Measurements from ENCODE around the gene GALM.

- TF ChIP-seq MAX (IDR thresholded peaks at IDR 0.05; ENCODE audit: insufficient read depth, insufficient read length) (no peak), POLR2A (IDR thresholded peaks at IDR 0.05; ENCODE audit: low read depth, low read length) (no peak), CTCF (IDR thresholded peaks at IDR 0.05; ENCODE audit: extremely low read depth in 1 of 2, insufficient read depth in 1 of 2, low read depth in 1 of 2, low read length in 2 of 2) (no peak), POLR2AphosphoS5 (IDR thresholded peaks at IDR 0.05; ENCODE audit: insufficient read depth, low read depth, low read length) (no peak), EZH2 (IDR thresholded peaks at IDR 0.05; ENCODE audit: borderline replicate concordance, low read depth, low read length, severe bottlenecking) (no peak), GATA2 (IDR thresholded peaks at IDR 0.05; ENCODE audit: insufficient read depth, insufficient read length, low read depth, low read length) (no peak)
These were observed 29.8 kb upstream of the GALM start for GRCh38 chr2:38636069-38636468.

Data from endothelial cell of umbilical vein (primary cell).